ENCODE data around the gene NTM.

Gene NTM

GRCh38 chr11:131849485-131849884 is 479.1 kb downstream of the NTM start:
- no peak for DNase-seq

GRCh38 chr11:131850507-131850906 is 480.1 kb downstream of the NTM start:
- DNase-seq = no peak

- no peak for DNase-seq
Observed at GRCh38 chr11:131851964-131852755, 481.7 kb downstream of the NTM start.

- no peak for DNase-seq
Observed at GRCh38 chr11:131852757-131853156, 482.3 kb downstream of the NTM start.

- DNase-seq = no peak
Observed at GRCh38 chr11:131854391-131854790, 484.0 kb downstream of the NTM start.

- no peak for DNase-seq
Observed at GRCh38 chr11:131855320-131855719, 484.9 kb downstream of the NTM start.

- DNase-seq = no peak
Observed at GRCh38 chr11:131857246-131857645, 486.8 kb downstream of the NTM start.

- no peak for DNase-seq
Observed at GRCh38 chr11:131858505-131858904, 488.1 kb downstream of the NTM start.

GRCh38 chr11:131859538-131860210 is 489.3 kb downstream of the NTM start:
- DNase-seq = no peak

GRCh38 chr11:131864228-131864627 is 493.8 kb downstream of the NTM start:
- DNase-seq = no peak

- no peak for DNase-seq
Observed at GRCh38 chr11:131865860-131866259, 495.4 kb downstream of the NTM start.

- no peak for DNase-seq
Observed at GRCh38 chr11:131866535-131867400, 496.4 kb downstream of the NTM start.

GRCh38 chr11:131867457-131868257 is 497.2 kb downstream of the NTM start:
- DNase-seq = peak in 1 of 2 donors; percentile 3

GRCh38 chr11:131868629-131869507 is 498.5 kb downstream of the NTM start:
- DNase-seq = no peak

- no peak for DNase-seq
Observed at GRCh38 chr11:131870305-131870704, 499.9 kb downstream of the NTM start.

- DNase-seq = no peak
Observed at GRCh38 chr11:131871006-131871405, 500.6 kb downstream of the NTM start.

- no peak for DNase-seq
Observed at GRCh38 chr11:131874070-131874469, 503.7 kb downstream of the NTM start.

- no peak for DNase-seq
Observed at GRCh38 chr11:131875611-131876010, 505.2 kb downstream of the NTM start.

GRCh38 chr11:131877246-131877942 is 507.0 kb downstream of the NTM start:
- no peak for DNase-seq

- no peak for DNase-seq
Observed at GRCh38 chr11:131880316-131880715, 509.9 kb downstream of the NTM start.

GRCh38 chr11:131880976-131881375 is 510.6 kb downstream of the NTM start:
- DNase-seq = no peak
